HepG2 (cell line): ENCODE data around the gene ADGRL3. TPM values are rescaled to one million over a fixed set of nuclear protein-coding genes. Genes with fewer than 3 reads are reported as not detected.

ENCODE experiments used
- ATAC-seq: fragments of 200-7000 bp; cut with Tn5 transposase; 3 replicates; pipeline ENCODE4 v1.9.1; 2020; ENCODE audit warnings: mild to moderate bottlenecking, moderate library complexity
- BruUV-seq: library from RNA; stranded (reverse); fragments of 400-500 nt; replicated peaks from 2 replicates; lab custom pipeline; 2021; lab: Mats Ljungman, UMichigan
- CTCF ChIA-PET: fragments of 300-600 bp; formaldehyde crosslinking; extraction: SDS; loops from one replicate; lab custom pipeline; 2021; ENCODE audit warnings: low total read pairs, inconsistent platforms, low intra/inter-chr PET ratio; lab: Yijun Ruan, JAX
- POLR2A ChIA-PET: fragments of 350-600 bp; sonication (Branson Sonifier 250); formaldehyde crosslinking; loops from one replicate; lab custom pipeline; 2020; ENCODE audit warnings: antibody characterized with exemption, inconsistent platforms; lab: Yijun Ruan, JAX
- DNase-seq: peaks from one replicate; pipeline ENCODE4 v3.0.0-alpha.2; 2015; ENCODE audit warnings: low spot score
- FAIRE-seq: peaks from 3 replicates; lab custom pipeline; 2011; peaks lifted over from hg19 to GRCh38; lab: Jason Lieb, UNC
- H2AFZ ChIP-seq: one replicate; pipeline ENCODE4 v1.6.1; 2011; ENCODE audit warnings: low read length, inconsistent platforms
- H3K27ac ChIP-seq: fragments of 300-600 bp; 3 replicates; pipeline ENCODE4 v1.8.0; 2011; ENCODE audit warnings: mixed run types, mild to moderate bottlenecking, mixed read lengths, low read length, inconsistent platforms; ENCODE audit not compliant: insufficient read depth; ENCODE audit errors: extremely low read length
- H3K27me3 ChIP-seq, 2 experiments: fragments of 200-600 bp in 1 of 2; 2 replicates in 1 of 2; 3 replicates in 1 of 2; pipeline versions ENCODE4 v1.6.0 to v1.8.0; 2011; ENCODE audit warnings: low read length in 2 of 2, mild to moderate bottlenecking in 2 of 2, moderate library complexity in 2 of 2, inconsistent platforms in 1 of 2; ENCODE audit not compliant: insufficient read depth in 2 of 2, control insufficient read depth in 1 of 2
- H3K36me3 ChIP-seq, 2 experiments: fragments of 200-600 bp in 1 of 2; replicated peaks in 1 of 2; 2 replicates in 1 of 2; 3 replicates in 1 of 2; pipeline versions ENCODE4 v1.5.1 to v1.8.0; 2011; ENCODE audit warnings: low read length in 2 of 2, inconsistent platforms in 1 of 2; ENCODE audit not compliant: insufficient read depth in 2 of 2, control insufficient read depth in 1 of 2
- H3K4me1 ChIP-seq: 2 replicates; pipeline ENCODE4 v1.5.1; 2012; ENCODE audit warnings: low read length, inconsistent platforms; ENCODE audit not compliant: insufficient read depth
- H3K4me2 ChIP-seq: 2 replicates; pipeline ENCODE4 v1.6.0; 2011; ENCODE audit warnings: low read depth, low read length, inconsistent platforms
- H3K4me3 ChIP-seq, 3 experiments: fragments of 200-600 bp in 1 of 3; sonication (generic), shearing (Covaris generic) in 1 of 3; replicated peaks in 1 of 3; 2 replicates each; pipeline ENCODE4 v1.5.1; 2011 to 2016; ENCODE audit warnings: low read length in 3 of 3, inconsistent platforms in 2 of 3, low read depth in 2 of 3, mild to moderate bottlenecking in 2 of 3, control low read depth in 1 of 3, mixed read lengths in 1 of 3; ENCODE audit not compliant: insufficient read depth in 1 of 3
- H3K79me2 ChIP-seq: one replicate; pipeline ENCODE4 v1.6.1; 2011; ENCODE audit warnings: low read length, inconsistent platforms; ENCODE audit not compliant: insufficient read depth
- H3K9ac ChIP-seq: 2 replicates; pipeline ENCODE4 v1.6.0; 2011; ENCODE audit warnings: mild to moderate bottlenecking, low read depth, low read length, inconsistent platforms; ENCODE audit not compliant: insufficient read depth
- H3K9me3 ChIP-seq: 2 replicates; pipeline ENCODE4 v1.5.1; 2012; ENCODE audit warnings: mild to moderate bottlenecking, low read length
- H4K20me1 ChIP-seq: 2 replicates; pipeline ENCODE4 v1.6.0; 2011; ENCODE audit warnings: inconsistent platforms, mild to moderate bottlenecking, low read length, moderate library complexity; ENCODE audit not compliant: insufficient read depth
- CHCHD3 ChIP-seq: sonication (generic); formaldehyde crosslinking; IDR thresholded peaks from 2 replicates; pipeline ENCODE4 v1.8.0; 2022; ENCODE audit warnings: mild to moderate bottlenecking, missing genetic modification reagents, moderate library complexity
- CHD4 ChIP-seq: fragments of 200-600 bp; sonication (generic); IDR thresholded peaks from 2 replicates; pipeline ENCODE4 v1.7.0; 2017; ENCODE audit warnings: mild to moderate bottlenecking, low read length, borderline replicate concordance
- POGK ChIP-seq: sonication (generic); formaldehyde crosslinking; conservative IDR thresholded peaks from 2 replicates; pipeline ENCODE4 v1.8.0; 2022; ENCODE audit warnings: mild to moderate bottlenecking, moderate library complexity, missing genetic modification reagents
- RCOR2 ChIP-seq: IDR thresholded peaks from 2 replicates; pipeline ENCODE4 v1.6.1; 2016; ENCODE audit warnings: missing biosample characterization, missing genetic modification reagents
- SKIL ChIP-seq: sonication (generic); formaldehyde crosslinking; IDR thresholded peaks from 2 replicates; pipeline ENCODE4 v1.8.0; 2022; ENCODE audit warnings: missing genetic modification reagents, mild to moderate bottlenecking, moderate library complexity, borderline replicate concordance
- ZNF317 ChIP-seq: sonication (generic); formaldehyde crosslinking; IDR thresholded peaks from 2 replicates; pipeline ENCODE4 v1.5.0; 2020; ENCODE audit warnings: mild to moderate bottlenecking, missing genetic modification reagents
- ZNF816 ChIP-seq: sonication (generic); formaldehyde crosslinking; IDR thresholded peaks from 2 replicates; pipeline ENCODE4 v1.8.0; 2022; ENCODE audit warnings: missing genetic modification reagents, mild to moderate bottlenecking, borderline replicate concordance
- WGBS: methylation state at CpG from one replicate; pipeline ENCODE4 v1.1.6; 2017; ENCODE audit warnings: low lambda C conversion rate; 5-methylcytosine and 5-hydroxymethylcytosine counted together
- in situ Hi-C: cut with HindIII; loops from 2 replicates; pipeline ENCODE4 v1.10.0; 2017; ENCODE audit warnings: low pct_unique_long_range_greater_than_20kb; ENCODE audit not compliant: extremely low pct_ligation_motif_present
- intact Hi-C: fragments of 100-400 bp; cut with micrococcal nuclease; formaldehyde crosslinking; loops from one replicate; pipeline ENCODE4 v1.10.0; 2022; ENCODE audit not compliant: unreplicated experiment
- polyA plus RNA-seq, 8 experiments: library from polyadenylated mRNA; depleted of rRNA in 3 of 8; stranded (reverse) in 7 of 8; unstranded in 1 of 8; fragments of >200 nt; fragmentation: Illumina TruSeq in 4 of 8; extraction: Trizol in 4 of 8; gene quantifications; 2 replicates each; pipeline versions ENCODE4 v1.2.1 to v1.2.3, GENCODE V29; 2011 to 2016; ENCODE audit warnings: low read depth in 4 of 8, missing spikeins in 1 of 8, mixed read lengths in 1 of 8; ENCODE audit not compliant: insufficient read depth in 1 of 8
- total RNA-seq, 5 experiments: library from RNA; depleted of rRNA; stranded (reverse); fragments of >200 nt; fragmentation: Illumina TruSeq; extraction: Trizol; gene quantifications; 2 replicates each; pipeline ENCODE4 v1.2.3, GENCODE V29; 2016; ENCODE audit warnings: low read depth in 1 of 5
- TF ChIP-seq, protein P1 (sequence below): IDR thresholded peaks from 2 replicates; pipeline ENCODE4 v1.6.1; 2018; ENCODE audit warnings: missing genetic modification reagents, mild to moderate bottlenecking, missing compliant biosample characterization

The ADGRL3 gene
- total and polyA plus RNA-seq, 2 of the 13 experiments (the other 11 are each of a cell fraction or from before 2014, with no cell fraction given) = 0.04 to 0.05 TPM

DNA sequence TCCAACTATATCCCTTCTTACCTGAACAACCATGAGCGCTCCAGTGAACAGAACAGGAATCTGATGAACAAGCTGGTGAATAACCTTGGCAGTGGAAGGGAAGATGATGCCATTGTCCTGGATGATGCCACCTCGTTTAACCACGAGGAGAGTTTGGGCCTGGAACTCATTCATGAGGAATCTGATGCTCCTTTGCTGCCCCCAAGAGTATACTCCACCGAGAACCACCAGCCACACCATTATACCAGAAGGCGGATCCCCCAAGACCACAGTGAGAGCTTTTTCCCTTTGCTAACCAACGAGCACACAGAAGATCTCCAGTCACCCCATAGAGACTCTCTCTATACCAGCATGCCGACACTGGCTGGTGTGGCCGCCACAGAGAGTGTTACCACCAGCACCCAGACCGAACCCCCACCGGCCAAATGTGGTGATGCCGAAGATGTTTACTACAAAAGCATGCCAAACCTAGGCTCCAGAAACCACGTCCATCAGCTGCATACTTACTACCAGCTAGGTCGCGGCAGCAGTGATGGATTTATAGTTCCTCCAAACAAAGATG is 870.2 kb downstream of the ADGRL3 start (continued):
- TF ChIP-seq ZNF816 (CRISPR knock-in tag) = no peak
- no peak for TF ChIP-seq SKIL (CRISPR knock-in tag)
- TF ChIP-seq POGK (CRISPR knock-in tag) = no peak

- H3K4me3 ChIP-seq = no peak overlapping the region
- H3K27ac ChIP-seq = no peak overlapping the region
- no peaks in the 10 kb centered on the region for H3K27me3 ChIP-seq
- no peaks in the 10 kb centered on the region for H3K79me2 ChIP-seq
- H3K9me3 ChIP-seq = no peaks in the 10 kb centered on the region
- H2AFZ ChIP-seq = no peak overlapping the region
- H3K36me3 ChIP-seq = no peaks in the 10 kb centered on the region
- FAIRE-seq = no peak
- no peak overlapping the region for H3K9ac ChIP-seq
- H3K4me2 ChIP-seq = no peak overlapping the region
- intact Hi-C loops (no loop called here), in situ Hi-C loops (no loop called here)
- ChIA-PET CTCF (no interaction called here), POLR2A (no interaction called here)
- ATAC-seq = no peak
- no peak for TF ChIP-seq RCOR2 (CRISPR knock-in tag)
- TF ChIP-seq ZNF317 (CRISPR knock-in tag) = no peak
- no peak for TF ChIP-seq SKIL (CRISPR knock-in tag)
- TF ChIP-seq, protein P1, sequence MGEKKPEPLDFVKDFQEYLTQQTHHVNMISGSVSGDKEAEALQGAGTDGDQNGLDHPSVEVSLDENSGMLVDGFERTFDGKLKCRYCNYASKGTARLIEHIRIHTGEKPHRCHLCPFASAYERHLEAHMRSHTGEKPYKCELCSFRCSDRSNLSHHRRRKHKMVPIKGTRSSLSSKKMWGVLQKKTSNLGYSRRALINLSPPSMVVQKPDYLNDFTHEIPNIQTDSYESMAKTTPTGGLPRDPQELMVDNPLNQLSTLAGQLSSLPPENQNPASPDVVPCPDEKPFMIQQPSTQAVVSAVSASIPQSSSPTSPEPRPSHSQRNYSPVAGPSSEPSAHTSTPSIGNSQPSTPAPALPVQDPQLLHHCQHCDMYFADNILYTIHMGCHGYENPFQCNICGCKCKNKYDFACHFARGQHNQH = no peak
- TF ChIP-seq CHD4 = no peak
- no peak for TF ChIP-seq CHCHD3 (CRISPR knock-in tag)
- WGBS = 15% methylated on average over 2 of the region's 2 CpGs
- no TSS peak for BruUV-seq
- H4K20me1 ChIP-seq = no peaks in the 10 kb centered on the region
- no peaks in the 10 kb centered on the region for H3K4me1 ChIP-seq
- DNase-seq = no peak
Measured at GRCh38 chr4:62075089-62075488, 875.0 kb downstream of the ADGRL3 start.
